HG02840 (cell line): Measurements from ENCODE around the gene TUBB4A.
"Not testable (repeated sequence)": the region's sequence is repeated elsewhere in the genome, so short reads cannot be mapped to it uniquely, and the experiment has no call there.

Experiments
- ATAC-seq: cut with Tn5 transposase; IDR thresholded peaks from one replicate; pipeline ENCODE4 v1.9.1; 2021; ENCODE audit warnings: mild to moderate bottlenecking, moderate library complexity, moderate number of reproducible peaks; ENCODE audit not compliant: unreplicated experiment, low FRiP score

Gene TUBB4A

GRCh38 chr19:6501740-6502648, at the start of gene TUBB4A:
Gene TUBB4A, minus strand, starts transcription at chr19:6502309. Its CDS starts 97 bp downstream, at chr19:6502212.
- no peak for ATAC-seq

DNA sequence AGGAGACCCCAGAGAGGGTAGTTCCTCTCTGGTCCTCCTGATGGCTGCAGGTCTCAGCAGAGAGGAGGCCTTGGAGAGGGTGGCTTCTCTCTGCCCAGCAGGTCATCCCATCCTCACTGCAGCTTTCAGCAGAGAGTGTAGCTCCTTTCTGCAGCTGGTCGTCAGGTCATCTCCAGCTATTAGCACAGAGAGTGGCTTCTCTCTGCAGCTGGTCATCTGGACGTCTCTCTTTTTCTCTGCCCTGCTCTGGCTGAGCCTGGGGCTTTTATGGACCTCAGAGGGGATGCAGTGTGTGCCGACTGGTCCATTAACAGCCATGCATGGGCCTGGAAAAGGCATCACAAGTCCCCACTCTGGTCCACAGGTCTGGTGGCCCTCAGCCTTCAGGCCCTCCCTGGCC, 49.0 kb upstream of the TUBB4A start:
- ATAC-seq, result no peak

GRCh38 chr19:6550679-6551078, 48.6 kb upstream of the TUBB4A start:
- not testable (repeated sequence) for ATAC-seq

DNA sequence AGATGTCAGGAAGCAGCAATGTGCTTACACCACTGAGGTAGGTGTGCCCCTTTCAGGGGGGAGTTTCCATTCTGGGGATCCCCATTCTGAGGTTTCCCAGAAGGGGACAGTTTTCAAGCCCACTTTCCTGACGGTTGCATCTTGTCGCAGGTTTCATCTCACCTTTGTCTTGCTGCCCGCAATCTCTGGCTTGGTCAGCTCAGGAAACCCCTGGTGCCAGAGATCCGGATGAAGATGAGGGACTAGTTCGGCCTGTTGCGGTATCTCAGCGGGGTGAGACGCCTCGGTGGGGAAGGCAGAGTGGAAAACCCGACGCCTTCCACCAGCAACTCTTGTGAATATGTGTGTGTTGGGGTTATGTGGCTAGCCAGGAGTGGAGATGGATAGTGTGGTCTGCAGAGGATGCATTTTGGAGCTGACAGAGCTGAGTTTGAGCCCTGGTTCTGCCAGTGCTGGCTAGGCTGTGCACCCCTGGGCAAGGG, 41.8 kb upstream of the TUBB4A start:
- no peak for ATAC-seq

GRCh38 chr19:6540918-6541689, 39.0 kb upstream of the TUBB4A start:
- ATAC-seq, result no peak

GRCh38 chr19:6539514-6539913, 37.4 kb upstream of the TUBB4A start:
- no peak for ATAC-seq

GRCh38 chr19:6535558-6536137, 33.5 kb upstream of the TUBB4A start:
- ATAC-seq, result no peak

DNA sequence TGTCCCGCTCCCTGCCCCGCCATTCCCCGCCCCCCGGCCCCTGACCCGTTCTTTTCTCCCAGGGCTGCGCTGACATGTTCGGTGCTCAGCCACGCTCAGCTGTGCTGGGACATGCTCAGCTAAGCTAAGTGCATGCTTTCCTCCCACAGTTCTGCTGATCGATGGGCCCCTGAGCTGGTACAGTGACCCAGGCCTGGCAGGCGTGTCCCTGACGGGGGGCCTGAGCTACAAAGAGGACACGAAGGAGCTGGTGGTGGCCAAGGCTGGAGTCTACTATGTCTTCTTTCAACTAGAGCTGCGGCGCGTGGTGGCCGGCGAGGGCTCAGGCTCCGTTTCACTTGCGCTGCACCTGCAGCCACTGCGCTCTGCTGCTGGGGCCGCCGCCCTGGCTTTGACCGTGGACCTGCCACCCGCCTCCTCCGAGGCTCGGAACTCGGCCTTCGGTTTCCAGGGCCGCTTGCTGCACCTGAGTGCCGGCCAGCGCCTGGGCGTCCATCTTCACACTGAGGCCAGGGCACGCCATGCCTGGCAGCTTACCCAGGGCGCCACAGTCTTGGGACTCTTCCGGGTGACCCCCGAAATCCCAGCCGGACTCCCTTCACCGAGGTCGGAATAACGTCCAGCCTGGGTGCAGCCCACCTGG, 32.5 kb upstream of the TUBB4A start:
- ATAC-seq, result no peak

GRCh38 chr19:6533746-6534418, 31.8 kb upstream of the TUBB4A start:
- ATAC-seq, result no peak

- ATAC-seq, result no peak
Measured at GRCh38 chr19:6533000-6533328, 30.9 kb upstream of the TUBB4A start.

DNA sequence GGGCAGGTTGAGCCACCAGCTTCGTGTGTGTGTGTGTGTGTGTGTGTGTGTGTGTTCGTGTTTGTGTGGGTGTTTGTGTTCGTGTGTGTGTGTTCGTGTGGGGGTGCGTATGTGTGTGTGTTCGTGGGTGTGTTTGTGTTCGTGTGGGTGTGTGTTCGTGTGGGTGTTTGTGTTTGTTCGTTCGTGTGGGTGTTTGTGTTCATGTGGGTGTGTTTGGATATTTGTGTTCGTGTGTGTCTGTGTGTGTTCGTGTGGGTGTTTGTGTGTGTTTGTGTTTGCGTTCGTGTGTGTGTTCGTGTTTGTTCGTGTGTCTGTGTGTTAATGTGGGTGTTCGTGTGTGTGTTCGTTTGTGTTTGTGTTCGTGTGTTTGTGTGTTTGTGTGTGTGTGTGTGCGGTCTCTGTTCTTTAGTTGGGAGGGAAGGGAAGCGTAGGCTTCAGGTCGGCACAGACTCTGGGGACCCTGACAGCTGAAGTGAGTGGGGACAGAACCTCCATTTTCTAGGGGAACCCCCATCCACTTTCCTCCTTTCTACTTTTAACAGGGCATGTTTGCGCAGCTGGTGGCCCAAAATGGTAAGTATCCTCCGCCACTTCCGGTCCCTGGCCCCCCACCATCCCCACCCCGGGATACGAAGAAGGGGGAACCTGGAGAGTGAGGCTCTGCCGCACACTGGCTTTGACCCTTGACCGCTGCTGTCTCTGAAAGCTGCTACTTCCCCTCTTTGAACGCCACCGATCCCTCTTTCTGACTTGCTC, 30.3 kb upstream of the TUBB4A start:
- ATAC-seq, result no peak

DNA sequence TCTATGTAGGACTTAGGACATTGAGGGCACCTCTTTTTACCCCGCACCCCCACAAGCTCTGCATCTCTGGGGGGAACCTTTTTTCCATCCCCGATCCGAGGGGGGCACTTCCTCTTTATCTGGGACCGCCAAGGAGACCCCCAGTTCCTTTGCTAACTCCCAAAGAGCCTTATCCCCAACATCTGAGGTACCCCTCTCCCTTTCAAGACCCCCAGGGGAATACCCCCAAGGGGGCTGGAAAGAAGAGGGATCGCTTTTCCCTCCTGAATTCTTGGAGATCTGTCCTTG, 29.8 kb upstream of the TUBB4A start:
- ATAC-seq, result no peak

DNA sequence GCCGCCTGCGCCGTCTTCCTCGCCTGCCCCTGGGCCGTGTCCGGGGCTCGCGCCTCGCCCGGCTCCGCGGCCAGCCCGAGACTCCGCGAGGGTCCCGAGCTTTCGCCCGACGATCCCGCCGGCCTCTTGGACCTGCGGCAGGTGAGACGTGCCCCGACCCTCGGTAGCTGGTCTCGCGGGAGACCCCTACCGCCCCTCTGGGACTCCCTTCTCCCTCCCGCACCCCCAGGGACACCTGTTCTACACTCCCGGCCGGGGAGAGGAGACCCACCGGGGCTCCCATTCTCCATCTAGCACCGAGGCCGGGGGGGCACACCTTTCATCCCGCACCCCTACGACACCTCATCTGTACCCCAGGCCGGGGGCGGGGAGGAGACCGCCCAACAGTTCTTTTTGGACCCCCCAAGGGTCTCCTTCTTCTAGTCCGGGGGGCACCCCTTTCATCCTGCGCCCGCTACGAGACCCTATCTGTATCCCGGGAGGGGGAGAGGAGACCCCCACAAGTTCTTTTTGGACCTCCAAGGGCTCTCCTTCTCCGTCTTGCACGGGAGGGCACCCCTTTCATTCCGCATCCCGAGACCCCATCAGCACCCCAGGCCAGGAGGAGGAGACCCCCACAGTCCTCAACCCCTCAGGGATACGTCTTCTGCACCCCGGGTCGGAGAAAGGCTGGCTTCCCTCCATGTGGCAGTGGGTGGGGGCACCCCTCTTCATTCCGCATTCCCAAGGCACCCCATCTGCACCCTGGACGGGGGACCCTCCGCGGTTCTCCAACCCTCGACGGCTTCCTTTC, 29.2 kb upstream of the TUBB4A start:
- no peak for ATAC-seq

GRCh38 chr19:6530386-6531162, 28.5 kb upstream of the TUBB4A start, which contains the start of gene TNFSF9:
Gene TNFSF9, plus strand, starts transcription at chr19:6531026. Its CDS starts 11 bp downstream, at chr19:6531037.
- peak; percentile 35 for ATAC-seq

DNA sequence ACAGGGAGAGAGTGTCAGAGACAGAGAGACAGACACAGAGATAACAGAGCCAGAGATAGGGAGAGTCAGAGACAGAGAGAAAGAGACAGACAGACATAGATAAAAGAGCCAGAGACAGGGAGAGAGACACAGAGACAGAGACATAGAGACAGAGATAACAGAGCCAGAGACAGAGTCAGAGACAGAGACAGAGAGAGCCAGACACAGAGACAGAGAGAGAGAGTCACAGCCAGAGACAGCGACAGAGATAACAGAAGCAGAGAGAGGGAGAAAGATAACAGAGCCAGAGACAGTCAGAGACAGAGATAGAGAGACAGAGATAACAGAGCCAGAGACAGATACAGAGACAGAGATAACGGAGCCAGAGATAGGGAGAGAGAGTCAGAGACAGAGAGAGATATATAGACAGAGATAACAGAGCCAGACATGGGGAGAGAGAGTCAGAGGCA, 27.9 kb upstream of the TUBB4A start:
- no peak for ATAC-seq

- ATAC-seq, result no peak
Measured at GRCh38 chr19:6529351-6529750, 27.2 kb upstream of the TUBB4A start.

DNA sequence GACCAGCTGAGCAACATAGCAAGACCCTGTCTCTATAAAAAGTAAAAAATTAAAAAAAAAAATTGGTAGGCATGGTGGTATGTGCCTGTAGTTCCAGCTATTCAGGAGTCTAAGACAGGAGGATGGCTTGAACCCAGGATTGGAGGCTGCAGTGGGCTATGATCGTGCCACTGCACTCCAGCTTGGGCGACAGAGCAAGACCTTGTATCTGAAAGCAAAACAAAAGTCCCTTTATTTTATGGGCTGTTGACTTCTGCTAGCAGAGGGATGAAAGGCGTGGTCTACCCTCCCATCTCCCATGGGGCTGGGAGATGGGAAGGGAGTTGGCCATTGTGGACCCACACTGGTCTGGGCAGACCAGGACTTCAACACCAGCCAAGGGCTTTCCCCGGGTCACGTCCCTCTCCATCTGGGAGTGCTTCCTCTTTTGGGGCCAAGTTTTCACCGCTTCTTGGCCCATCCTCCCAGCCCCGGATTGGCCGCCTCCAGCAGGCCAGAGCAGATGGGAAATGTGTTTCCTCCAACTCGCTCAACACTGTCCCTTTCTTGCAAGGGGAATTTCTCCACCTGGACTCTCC, 26.5 kb upstream of the TUBB4A start:
- no peak for ATAC-seq
